ENCODE measurements around the gene NMB.

Gene NMB

DNA sequence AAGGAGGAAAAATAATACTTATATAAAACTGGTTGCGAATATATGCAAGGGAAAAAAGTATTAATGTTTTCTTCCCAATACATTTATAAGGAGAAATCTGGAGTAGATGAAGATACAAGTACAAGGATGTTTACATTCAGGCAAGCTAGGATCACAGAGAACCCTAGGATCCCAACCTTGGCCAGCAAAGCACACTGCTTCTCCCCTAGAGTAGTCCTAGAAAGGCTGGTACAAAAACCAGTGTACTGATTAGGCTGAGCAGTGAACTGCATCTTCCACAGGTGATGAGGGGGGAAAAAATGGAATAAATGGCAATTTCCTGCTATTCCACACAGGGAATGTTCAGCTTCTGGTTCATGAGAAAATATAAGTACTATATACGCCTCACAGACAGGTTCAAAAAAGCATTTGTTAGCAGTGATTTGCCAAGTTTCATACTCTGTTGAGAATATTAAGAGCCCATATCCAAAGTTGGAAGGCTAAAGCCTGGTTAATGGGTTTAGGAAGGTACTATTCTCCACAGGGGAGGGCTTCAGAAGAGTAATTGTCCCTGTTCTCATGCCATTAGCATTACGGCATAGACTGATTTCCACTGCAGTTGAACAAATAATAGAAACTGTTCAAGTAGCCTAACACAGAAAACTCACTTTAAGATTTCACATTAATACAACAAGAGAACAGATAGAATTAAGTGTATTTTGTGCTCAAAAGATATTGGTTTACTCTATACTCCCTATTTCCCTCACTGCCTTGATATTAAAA lies 10.4 kb upstream of the NMB start:
- Mint-ChIP-seq H3K4me1 (peaks cover 1% of the 10 kb centered on the region), H3K4me3 (no peak overlapping the region), H3K27me3 (no peaks in the 10 kb centered on the region), H3K36me3 (peaks cover 55% of the 10 kb centered on the region), H3K27ac (peak overlapping the region; percentile 50), H3K9me3 (no peaks in the 10 kb centered on the region)
- DNase-seq, result no peak
- CTCF ChIA-PET, result no interaction called here

DNA sequence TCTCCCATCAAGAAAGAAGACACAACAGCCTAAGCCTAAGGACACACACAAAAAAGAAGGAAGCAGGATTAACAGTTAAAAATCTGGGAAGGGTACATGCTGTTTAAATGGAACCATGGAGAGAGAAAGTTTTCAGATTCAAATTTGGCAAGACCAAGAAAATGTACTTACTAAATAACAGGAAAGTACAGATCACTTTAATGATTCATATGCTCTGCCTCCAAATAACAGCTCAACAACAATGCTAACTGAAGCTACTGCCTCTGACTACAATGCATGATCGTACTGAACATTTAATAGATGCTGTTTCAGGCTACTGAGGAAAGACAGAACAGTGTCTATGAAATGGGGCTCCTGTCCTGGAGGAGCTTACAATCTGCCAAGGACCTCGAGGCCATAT lies 8.4 kb upstream of the NMB start:
- Mint-ChIP-seq H3K4me1 (no peaks in the 10 kb centered on the region), H3K36me3 (peaks cover 49% of the 10 kb centered on the region), H3K27ac (no peak overlapping the region), H3K4me3 (no peak overlapping the region), H3K27me3 (no peaks in the 10 kb centered on the region), H3K9me3 (no peaks in the 10 kb centered on the region)
- DNase-seq, result no peak
- CTCF ChIA-PET, result no interaction called here

GRCh38 chr15:84661001-84661400 lies 3.0 kb upstream of the NMB start:
- H3K27me3 Mint-ChIP-seq, result peaks cover 12% of the 10 kb centered on the region
- CTCF ChIA-PET, result interaction anchor here (0.7 kb wide), 1 partner anchor 125 kb away, joined by 3 read pairs; no protein-coding TSS in a partner anchor
- H3K4me1 Mint-ChIP-seq, result peaks cover 23% of the 10 kb centered on the region
- DNase-seq, result no peak
- no peaks in the 10 kb centered on the region for H3K9me3 Mint-ChIP-seq
- H3K4me3 Mint-ChIP-seq, result no peak overlapping the region
- H3K36me3 Mint-ChIP-seq, result peaks cover 22% of the 10 kb centered on the region
- H3K27ac Mint-ChIP-seq, result no peak overlapping the region

DNA sequence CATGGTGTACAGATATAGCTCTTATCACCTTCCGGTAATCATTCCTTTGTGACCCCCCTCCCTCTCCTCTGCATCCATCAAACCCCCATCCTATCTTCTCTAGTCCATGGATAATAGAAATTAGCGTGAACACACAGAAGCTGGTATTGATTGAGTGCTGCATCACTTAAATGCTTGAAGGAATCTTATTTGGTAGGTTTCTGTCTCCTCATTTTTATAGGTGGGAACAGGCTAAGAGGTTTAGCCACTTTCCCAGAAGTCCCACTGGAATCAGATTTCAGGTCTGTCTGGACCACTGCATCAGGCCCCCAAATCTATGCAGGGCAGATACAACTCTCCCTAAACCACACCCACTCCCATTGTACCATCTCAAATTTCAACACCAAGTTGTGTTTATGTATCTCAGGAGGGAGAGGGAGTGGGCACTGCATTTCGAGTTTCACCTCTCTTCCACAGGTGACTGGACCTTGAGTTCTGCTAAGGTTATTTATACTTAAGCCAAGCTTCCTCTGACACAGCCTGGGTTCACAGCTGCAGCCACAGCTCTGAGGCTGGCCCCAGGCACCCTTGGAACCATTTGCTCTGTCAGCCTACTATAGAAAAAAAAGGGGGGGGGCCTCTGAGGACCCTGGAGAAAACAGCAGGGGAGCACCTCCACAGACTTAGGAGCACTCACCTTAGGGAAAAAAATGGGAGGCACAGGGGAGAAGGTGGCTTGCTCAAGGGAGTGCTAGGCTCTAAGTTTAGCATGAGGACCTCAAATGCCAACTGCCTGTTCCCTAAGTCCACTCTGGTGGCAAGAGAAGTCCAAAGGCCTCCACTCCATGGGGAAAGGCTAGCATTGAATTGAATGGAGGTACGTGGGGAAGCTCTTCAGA lies 2.1 kb upstream of the NMB start:
- CTCF ChIA-PET, result interaction anchor here (0.6 to 2.4 kb wide), 3 partner anchors 69 to 268 kb away, joined by 3 to 6 read pairs (median 3); no protein-coding TSS in a partner anchor
- Mint-ChIP-seq H3K27me3 (peaks cover 12% of the 10 kb centered on the region), H3K9me3 (no peaks in the 10 kb centered on the region), H3K4me3 (no peak overlapping the region), H3K27ac (peak overlapping the region; percentile 5), H3K36me3 (peaks cover 17% of the 10 kb centered on the region), H3K4me1 (peaks cover 29% of the 10 kb centered on the region)
- DNase-seq, result no peak

DNA sequence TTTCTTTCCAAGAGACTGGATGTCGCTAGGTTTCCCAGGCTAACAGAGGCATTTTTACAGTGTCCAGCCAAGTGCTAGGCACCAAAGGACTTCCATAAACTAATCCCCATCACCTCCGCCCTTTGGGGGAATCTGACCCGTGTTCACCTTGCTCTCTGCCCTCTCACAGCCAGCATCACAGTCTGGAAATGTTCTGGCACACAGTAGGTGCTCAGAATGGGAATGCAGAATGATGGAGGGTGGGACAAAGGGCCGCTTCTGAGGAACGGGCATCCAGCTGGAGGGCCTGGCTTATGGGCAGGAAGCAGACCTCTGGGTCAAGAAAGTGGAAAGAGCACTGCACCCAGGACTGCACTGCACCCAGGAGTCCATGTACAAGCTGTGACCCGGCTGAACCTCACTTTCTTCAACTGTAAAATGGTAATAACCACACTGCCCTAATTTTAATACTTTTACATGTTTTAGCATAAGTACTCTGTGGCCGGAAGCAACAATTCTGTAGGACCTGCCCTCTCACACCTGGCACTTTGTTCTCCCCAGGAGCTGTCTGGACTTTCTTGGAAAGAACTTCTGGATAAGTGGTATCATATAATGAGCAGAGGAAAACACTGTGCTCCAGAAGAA lies 901 bp upstream of the NMB start:
- DNase-seq, result no peak
- Mint-ChIP-seq H3K36me3 (peaks cover 11% of the 10 kb centered on the region), H3K9me3 (no peaks in the 10 kb centered on the region), H3K4me1 (peaks cover 35% of the 10 kb centered on the region), H3K4me3 (peak overlapping the region; percentile 67), H3K27me3 (peaks cover 12% of the 10 kb centered on the region), H3K27ac (peak overlapping the region; percentile 85)
- CTCF ChIA-PET, result interaction anchor here (0.7 to 2.4 kb wide), 12 partner anchors 10 to 219 kb away, joined by 3 to 7 read pairs (median 3); partner anchors contain the start of gene SEC11A

DNA sequence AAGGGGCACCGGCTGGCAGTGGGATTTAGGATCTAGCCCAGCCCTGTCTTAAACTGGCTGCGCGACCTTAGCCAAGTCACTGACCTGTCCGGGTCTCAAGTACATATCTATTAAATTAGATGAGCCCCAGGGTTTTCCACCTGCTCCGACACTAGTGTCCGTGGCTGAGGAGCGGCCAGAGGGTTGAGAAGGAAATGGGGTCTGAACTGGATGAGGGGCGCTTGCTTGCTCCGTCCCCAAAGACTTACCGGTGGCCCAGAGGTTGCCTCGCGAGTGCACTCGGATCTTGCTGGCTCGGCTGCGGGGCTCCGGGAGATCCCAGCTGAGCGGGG lies 285 bp downstream of the NMB start:
- Mint-ChIP-seq H3K27me3 (peaks cover 12% of the 10 kb centered on the region), H3K4me3 (peak overlapping the region; percentile 70), H3K9me3 (no peaks in the 10 kb centered on the region), H3K4me1 (peaks cover 45% of the 10 kb centered on the region), H3K36me3 (peaks cover 13% of the 10 kb centered on the region), H3K27ac (no peak overlapping the region)
- DNase-seq, result no peak
- CTCF ChIA-PET, result interaction anchor here (2.4 kb wide), 1 partner anchor 219 kb away, joined by 6 read pairs; no protein-coding TSS in a partner anchor

DNA sequence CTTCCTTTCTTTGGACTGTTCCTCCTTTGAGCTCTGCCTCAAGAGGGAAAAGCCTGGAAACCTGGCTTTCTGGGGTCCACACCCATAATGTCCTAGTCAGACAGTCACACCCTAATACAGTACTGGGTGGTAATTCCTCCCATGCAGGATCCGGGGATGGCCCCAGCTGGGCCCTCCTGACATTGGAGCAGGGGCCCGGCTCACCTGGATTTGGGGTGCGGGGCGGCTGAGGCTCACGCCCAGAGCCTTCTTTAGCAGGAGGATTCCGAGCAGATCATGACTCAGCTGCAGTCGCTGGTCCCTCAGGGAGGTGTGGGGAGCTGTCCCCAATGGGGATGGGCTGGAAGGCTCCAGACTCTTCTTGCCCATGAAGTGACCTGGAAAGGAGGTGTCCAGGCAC lies 1.0 kb downstream of the NMB start:
- H3K9me3 Mint-ChIP-seq, result no peaks in the 10 kb centered on the region
- H3K36me3 Mint-ChIP-seq, result peaks cover 15% of the 10 kb centered on the region
- H3K27ac Mint-ChIP-seq, result peak overlapping the region; percentile 33
- CTCF ChIA-PET, result interaction anchor here (1.5 to 4.2 kb wide), 2 partner anchors 58 to 221 kb away, joined by 4 to 16 read pairs; no protein-coding TSS in a partner anchor
- no peak for DNase-seq
- H3K4me1 Mint-ChIP-seq, result peaks cover 52% of the 10 kb centered on the region
- peaks cover 12% of the 10 kb centered on the region for H3K27me3 Mint-ChIP-seq
- H3K4me3 Mint-ChIP-seq, result peak overlapping the region; percentile 70

GRCh38 chr15:84654689-84655453 lies 3.1 kb downstream of the NMB start:
- Mint-ChIP-seq H3K9me3 (no peaks in the 10 kb centered on the region), H3K27ac (peak overlapping the region; percentile 85), H3K4me1 (peaks cover 55% of the 10 kb centered on the region), H3K4me3 (peak overlapping the region; percentile 99), H3K36me3 (peaks cover 19% of the 10 kb centered on the region), H3K27me3 (peaks cover 12% of the 10 kb centered on the region)
- CTCF ChIA-PET, result interaction anchor here (0.8 to 4.6 kb wide), 11 partner anchors 56 to 223 kb away, joined by 3 to 36 read pairs (median 7); partner anchors contain the start of genes SEC11A and ZNF592
- DNase-seq, result peak; percentile 84

GRCh38 chr15:84653910-84654688 lies 3.9 kb downstream of the NMB start, which contains the start of gene WDR73:
TSS of gene WDR73 (minus strand) at chr15:84654283. CDS start at chr15:84654274, 9 bp downstream.
- DNase-seq, result peak; percentile 98
- Mint-ChIP-seq H3K36me3 (peaks cover 17% of the 10 kb centered on the region), H3K4me1 (peaks cover 52% of the 10 kb centered on the region), H3K27me3 (peaks cover 12% of the 10 kb centered on the region), H3K4me3 (peak within 1 kb of the TSS; percentile 99), H3K9me3 (no peaks in the 10 kb centered on the region), H3K27ac (peak within 1 kb of the TSS; percentile 85)
- CTCF ChIA-PET, result interaction anchor here (0.6 to 4.6 kb wide), 12 partner anchors 16 to 276 kb away, joined by 3 to 36 read pairs (median 4); partner anchors contain the start of genes SEC11A, ZNF592 and ZSCAN2

DNA sequence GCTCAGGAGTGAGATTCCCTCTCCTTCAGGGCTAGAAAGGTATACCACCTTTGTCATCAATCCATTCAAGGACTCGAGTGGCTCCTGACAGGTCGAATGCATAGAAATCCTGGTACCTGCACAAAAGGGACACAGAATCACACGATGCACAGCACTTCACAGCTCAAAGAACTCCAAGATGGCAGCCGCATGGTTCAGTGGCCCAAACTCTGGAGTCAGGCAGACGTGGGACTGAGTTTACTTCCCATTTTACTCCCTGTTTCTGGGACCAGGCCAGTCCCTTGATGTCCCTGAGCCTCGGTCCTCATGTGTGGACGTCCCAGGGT lies 4.5 kb downstream of the NMB start:
- Mint-ChIP-seq H3K4me3 (peak overlapping the region; percentile 99), H3K9me3 (no peaks in the 10 kb centered on the region), H3K27ac (peak overlapping the region; percentile 85), H3K4me1 (peaks cover 50% of the 10 kb centered on the region), H3K27me3 (peaks cover 11% of the 10 kb centered on the region), H3K36me3 (peaks cover 21% of the 10 kb centered on the region)
- CTCF ChIA-PET, result interaction anchor here (0.7 to 4.6 kb wide), 8 partner anchors 16 to 224 kb away, joined by 3 to 36 read pairs (median 5); partner anchors contain the start of genes SEC11A and ZSCAN2
- no peak for DNase-seq

- no peak overlapping the region for H3K4me3 Mint-ChIP-seq
- H3K4me1 Mint-ChIP-seq, result peaks cover 38% of the 10 kb centered on the region
- CTCF ChIA-PET, result interaction anchor here (1.1 to 1.8 kb wide), 3 partner anchors 9 to 278 kb away, joined by 3 to 4 read pairs (median 3); partner anchors contain the start of gene NMB
- no peak for DNase-seq
- no peaks in the 10 kb centered on the region for H3K27me3 Mint-ChIP-seq
- no peaks in the 10 kb centered on the region for H3K9me3 Mint-ChIP-seq
- H3K27ac Mint-ChIP-seq, result no peak overlapping the region
- peaks cover 43% of the 10 kb centered on the region for H3K36me3 Mint-ChIP-seq
Observed at GRCh38 chr15:84649706-84650105, 8.3 kb downstream of the NMB start.

GRCh38 chr15:84648539-84648938 lies 9.5 kb downstream of the NMB start:
- no peak for DNase-seq
- Mint-ChIP-seq H3K27me3 (no peaks in the 10 kb centered on the region), H3K27ac (no peak overlapping the region), H3K9me3 (no peaks in the 10 kb centered on the region), H3K4me1 (peaks cover 32% of the 10 kb centered on the region), H3K4me3 (no peak overlapping the region), H3K36me3 (peaks cover 44% of the 10 kb centered on the region)
- CTCF ChIA-PET, result interaction anchor here (1.4 to 1.8 kb wide), 4 partner anchors 10 to 279 kb away, joined by 3 to 8 read pairs (median 4); no protein-coding TSS in a partner anchor

Measured in activated naive CD4-positive, alpha-beta T cell treated with anti-CD3 and anti-CD28 coated beads, Interleukin-2, amount 10 ng/mL, durations not matched to agents 7 days and 5 days (primary cell).